ENCODE data around the gene NAA25.

Gene NAA25

DNA sequence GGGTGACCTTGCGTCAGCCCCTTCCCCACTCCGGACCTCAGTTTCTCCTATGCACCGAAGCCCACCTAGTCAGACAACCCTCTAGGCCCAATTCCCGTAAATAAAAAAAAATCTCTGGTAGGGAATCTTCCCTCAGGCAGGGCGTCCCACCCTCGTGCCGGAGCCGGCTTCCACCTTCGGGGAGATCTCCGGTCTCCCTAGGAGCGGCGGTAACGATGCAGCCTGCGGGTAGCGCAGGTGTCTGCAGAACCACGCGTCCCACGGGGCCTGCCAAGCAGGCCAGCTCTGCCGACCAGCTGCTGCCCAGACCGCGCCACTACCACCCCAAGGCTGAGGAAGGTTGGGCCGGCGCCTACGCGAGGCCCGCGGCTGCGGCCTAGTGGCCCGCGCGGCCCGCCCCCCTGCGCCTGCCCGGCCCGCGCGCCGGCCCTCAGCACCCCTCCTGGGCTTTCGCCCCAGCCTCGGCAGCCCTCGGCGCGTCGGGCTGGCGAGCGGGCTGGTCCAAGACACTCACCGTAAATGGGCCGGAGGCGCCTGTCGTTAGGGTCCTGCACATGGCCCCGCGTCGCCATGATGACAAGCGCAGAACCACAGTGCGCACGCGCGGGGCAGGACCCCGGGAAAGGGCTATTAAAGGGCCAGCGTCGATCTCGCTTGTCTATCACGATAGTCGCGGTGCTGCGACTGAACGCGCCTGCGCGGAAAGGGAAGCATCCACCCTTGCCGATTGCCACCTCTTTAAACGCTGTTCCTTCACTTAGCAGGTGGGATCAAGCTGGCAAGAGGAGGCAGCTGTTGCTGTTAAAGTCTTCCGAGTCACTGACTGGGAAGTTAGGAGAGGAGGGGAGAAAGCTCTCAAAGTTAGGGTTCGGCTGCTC is at the start of gene NAA25:
Gene NAA25, minus strand, starts transcription at position 582 of the 878 bp plus-strand sequence. Its CDS starts 10 bp downstream, at position 572.
- peak; percentile 93 for DNase-seq

DNA sequence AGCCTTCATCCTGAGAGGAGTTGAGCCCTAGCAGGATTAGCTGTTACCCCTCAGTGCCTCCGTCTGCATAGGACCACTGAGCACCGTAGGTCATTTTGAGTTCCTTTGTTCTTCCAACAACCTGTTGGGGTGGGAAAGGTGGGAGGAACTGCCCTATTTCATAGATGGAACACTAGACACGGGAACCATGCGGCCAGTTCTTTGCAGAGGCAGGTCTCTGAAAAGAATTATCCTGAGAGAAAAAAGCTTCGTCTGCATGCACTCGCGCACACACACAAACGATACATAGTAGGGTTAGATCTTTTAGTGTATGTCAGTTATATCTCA is 45.3 kb upstream of the NAA25 start:
- no peak for DNase-seq

DNA sequence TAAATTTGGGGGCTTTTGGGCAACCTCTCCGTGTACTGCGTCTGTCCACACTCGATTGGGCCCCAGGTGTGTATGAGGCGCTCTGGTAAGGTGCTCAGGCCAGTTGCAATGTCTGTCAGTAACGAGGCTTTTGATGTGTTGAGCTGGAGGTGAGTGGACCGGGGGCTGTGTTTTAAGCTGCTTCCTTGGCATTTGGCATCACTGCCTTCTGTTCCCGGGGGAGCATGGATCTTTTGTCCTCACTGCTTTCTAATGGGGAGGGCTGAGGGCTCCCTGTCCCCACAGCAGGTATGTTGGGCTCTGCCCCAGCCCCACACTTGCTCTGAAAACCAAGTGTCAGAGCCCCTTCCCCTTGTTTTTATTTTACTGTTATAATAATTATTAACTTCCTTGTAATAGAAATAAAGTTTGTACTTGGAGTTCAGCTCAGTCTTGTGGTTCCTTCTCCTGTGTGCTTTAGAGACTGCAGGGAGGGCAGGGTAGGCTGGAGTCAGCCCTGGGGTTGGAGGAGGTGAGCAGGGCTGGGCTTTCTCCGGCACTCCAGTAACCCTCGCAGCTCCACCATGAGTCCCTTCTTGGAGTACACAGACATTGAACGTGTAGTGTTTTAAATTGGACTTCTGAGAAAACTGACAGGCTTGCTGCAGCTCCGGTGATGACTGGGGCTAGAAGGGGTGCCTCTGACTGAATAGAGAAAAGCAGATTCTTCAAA is 44.8 kb upstream of the NAA25 start:
- no peak for DNase-seq

DNA sequence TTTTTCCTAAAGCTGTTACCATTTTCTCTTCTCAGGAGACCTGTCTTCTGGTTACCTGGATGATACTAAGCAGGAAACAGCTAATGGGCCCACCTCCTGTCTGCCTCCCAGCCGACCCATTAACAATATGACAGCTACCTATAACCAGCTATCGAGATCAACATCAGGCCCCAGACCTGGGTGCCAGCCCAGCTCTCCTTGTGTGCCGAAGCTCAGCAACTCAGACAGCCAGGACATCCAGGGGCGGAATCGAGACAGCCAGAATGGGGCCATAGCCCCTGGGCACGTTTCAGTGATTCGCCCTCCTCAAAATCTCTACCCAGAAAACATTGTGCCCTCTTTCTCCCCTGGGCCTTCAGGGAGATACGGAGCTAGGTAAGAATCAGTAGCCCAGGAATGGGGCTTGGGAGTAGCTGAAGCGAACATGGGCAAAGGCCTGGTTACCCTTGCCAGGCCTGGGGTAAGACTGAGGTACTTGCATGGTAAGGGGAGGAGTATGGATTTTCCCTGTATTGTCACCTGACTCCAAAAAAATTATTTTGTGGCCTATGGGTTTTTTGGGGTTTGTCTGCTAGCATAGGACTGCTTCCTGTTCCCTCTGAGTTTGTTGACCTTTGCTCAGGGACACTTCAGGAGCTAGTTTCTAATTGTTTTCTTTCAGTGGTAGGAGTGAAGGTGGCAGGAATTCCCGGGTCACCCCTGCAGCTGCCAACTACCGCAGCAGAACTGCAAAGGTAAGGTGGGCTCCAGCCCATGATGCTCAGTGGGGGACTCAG is 43.4 kb upstream of the NAA25 start:
- no peak for DNase-seq

DNA sequence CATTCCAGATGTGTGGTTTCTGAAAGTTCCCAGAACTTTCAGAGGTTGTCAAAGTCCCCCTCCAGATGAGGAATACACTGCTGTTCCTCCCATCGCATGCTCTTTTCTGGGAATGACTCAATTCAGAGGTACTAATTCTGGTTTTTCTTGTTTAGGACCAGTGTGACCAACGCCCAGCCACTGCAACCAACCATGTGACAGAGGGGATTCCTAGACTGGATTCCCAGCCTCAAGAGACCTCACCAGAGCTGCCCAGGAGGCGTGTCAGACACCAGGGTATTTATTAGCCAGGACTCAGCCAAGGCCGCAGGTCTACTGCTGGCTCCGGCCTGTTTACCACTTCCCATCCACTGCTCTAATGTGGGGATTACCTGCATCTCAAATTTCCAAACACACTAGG is 41.0 kb upstream of the NAA25 start:
- peak; percentile 66 for DNase-seq

DNA sequence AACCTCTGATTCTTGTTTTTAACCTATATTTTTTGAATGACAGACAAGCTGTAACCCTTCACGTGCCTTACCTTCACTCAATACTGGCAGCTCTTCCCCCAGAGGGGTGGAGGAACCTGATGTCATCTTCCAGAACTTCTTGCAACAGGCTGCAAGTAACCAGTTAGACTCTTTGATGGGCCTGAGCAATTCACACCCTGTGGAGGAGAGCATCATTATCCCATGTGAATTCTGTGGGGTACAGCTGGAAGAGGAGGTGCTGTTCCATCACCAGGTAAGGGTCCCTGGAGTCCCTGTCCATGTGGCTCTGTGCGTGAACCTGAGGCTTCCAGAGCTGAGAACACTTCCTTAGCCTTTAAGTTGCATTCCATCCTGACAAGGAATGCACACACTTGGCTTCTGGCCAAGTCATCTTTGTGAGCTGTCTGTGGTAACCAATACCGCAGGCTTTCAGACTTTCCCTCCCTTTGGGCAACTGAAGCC is 39.5 kb upstream of the NAA25 start:
- DNase-seq: no peak

DNA sequence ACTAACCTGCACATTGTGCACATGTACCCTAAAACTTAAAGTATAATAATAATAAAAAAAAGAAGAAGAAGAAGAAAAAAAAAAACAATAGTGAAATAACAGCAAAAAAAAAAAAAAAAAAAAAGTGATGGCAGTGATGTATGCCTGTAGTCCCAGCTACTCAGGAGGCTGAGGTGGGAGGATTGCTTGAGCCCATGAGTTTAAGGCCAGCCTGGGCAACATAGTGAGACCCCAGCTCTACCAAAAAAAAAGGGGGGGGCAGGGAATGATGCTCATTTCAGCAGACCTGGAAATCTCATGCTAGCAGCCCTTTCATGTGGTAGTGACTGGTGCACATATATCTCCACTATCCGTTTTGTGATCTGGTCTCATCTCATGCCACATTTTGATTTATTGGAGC is 37.5 kb upstream of the NAA25 start:
- DNase-seq: no peak

DNA sequence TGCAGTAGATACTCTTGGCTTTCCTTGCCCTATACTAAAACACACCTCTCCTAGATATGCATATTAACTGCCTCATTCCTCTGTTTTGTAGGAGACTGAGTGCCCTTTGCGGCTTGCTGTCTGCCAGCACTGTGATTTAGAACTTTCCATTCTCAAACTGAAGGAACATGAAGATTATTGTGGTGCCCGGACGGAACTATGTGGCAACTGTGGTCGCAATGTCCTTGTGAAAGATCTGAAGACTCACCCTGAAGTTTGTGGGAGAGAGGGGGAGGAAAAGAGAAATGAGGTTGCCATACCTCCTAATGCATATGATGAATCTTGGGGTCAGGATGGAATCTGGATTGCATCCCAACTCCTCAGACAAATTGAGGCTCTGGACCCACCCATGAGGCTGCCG is 32.1 kb upstream of the NAA25 start:
- DNase-seq: no peak

DNA sequence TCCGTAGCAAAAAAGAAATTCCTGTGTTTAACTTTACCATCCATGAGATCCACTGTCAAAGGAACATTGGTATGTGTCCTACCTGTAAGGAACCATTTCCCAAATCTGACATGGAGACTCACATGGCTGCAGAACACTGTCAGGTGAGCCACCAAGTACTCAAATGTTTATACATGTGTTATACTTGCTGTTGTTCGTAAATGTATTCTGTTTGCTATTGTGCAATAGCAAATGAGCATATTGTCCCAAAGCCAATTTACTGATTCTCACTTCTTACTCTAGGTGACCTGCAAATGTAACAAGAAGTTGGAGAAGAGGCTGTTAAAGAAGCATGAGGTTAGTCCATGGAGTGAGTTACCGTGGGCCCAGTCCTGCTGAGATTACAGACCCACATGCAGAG is 26.1 kb upstream of the NAA25 start:
- no peak for DNase-seq

DNA sequence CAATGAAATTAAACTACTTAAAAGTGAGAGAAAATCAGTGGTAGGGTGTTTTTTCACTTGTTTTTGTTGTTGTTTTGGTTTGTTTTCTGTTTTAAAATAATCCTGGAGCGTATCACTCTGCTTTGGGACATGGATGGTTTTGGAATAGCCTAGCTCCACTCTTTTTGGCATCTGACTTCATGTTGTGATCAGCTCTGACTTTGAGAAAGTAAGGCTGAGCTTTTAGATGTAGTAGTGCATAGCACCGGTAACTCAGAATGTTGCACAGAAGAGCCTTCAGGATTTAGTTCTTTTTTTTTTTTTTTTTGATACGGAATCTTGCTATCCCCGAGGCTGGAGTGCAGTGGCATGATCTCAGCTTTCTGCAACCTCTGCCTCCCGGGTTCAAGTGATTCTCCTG is 24.8 kb upstream of the NAA25 start:
- no peak for DNase-seq

DNA sequence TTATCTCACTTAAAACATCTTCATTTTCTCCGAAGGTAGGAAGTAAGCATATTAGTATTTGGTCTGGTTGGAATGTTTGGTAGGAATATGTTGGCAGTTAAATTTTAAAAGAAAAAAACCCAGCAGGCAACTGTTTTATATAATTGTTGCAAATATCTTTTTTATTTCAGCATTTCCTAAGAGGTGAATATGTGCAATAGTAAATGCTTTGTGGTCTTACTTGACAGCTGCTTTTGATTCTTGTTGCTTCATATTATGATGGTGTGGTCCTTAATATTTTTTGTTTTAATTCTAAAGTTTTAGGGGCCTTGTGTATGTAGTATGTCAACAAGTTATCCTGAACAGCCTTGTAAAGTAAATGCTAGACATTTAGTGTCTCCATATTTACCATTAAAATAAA is 23.1 kb upstream of the NAA25 start:
- DNase-seq: no peak

DNA sequence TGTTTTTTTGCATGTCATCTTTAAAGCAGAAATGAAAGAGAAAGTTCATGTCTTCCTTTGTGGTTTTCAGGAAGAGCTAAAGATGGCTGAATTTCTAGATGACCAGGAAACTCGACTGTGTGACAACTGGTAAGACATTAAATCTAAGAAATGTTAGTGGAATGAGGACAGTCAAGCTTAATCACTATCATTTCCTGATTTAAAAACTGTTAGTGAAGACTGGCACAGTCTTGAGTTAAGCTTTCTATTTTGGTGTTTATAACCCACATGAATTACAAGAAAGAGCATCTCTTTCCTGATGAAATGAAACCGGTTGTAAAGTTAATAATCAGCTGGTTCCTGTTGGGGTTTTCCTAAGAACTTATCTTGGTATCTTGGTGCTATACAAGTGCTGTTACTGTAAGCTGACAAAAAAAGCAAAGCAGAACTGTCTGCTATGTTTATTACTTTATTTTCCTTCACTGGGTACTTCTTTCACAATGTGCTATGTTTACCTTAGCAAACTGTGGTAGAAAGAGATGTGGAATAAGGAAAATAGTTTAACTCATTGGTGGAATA is 21.9 kb upstream of the NAA25 start:
- no peak for DNase-seq

DNA sequence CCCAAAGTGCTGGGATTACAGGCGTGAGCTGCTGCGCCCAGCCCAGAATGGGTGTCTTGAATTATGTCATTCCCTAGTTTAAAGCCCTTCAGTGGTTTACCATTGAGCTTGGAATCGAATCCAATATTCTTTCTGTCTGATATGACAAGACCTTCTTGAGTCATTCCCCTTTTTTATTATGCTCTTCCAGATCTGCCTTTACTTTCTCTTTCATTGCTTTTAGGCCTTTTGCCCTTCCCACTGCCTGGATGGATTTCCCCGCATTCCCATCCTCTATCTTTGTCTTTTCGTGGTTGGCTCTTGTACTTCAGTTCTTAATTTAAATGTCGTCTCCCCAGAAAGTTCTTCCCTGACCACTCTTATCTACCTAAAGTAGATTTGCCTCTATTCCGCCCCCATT is 18.3 kb upstream of the NAA25 start:
- no peak for DNase-seq

DNA sequence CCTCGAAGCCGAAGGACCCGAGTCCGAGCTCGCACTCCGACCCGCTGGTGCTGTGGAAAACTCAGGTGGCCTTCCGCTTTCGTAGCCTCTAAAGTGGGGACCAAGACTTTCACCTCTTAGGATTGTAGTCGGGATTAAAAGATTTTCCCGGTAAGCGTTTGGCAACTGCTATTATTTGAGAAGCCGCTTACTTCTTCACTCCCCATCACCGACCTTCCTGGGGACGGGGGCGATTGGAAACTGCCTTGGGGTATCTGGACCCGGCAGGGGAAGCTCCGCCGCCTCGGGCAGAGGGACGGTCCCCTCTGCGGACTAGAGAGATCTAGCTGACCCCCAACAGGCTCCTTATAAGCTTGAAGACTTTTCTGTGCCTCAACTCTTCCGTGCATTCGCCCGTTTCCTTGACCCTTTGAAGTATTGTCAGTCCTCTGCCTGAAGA is 17.4 kb upstream of the NAA25 start:
- DNase-seq: peak; percentile 50

DNA sequence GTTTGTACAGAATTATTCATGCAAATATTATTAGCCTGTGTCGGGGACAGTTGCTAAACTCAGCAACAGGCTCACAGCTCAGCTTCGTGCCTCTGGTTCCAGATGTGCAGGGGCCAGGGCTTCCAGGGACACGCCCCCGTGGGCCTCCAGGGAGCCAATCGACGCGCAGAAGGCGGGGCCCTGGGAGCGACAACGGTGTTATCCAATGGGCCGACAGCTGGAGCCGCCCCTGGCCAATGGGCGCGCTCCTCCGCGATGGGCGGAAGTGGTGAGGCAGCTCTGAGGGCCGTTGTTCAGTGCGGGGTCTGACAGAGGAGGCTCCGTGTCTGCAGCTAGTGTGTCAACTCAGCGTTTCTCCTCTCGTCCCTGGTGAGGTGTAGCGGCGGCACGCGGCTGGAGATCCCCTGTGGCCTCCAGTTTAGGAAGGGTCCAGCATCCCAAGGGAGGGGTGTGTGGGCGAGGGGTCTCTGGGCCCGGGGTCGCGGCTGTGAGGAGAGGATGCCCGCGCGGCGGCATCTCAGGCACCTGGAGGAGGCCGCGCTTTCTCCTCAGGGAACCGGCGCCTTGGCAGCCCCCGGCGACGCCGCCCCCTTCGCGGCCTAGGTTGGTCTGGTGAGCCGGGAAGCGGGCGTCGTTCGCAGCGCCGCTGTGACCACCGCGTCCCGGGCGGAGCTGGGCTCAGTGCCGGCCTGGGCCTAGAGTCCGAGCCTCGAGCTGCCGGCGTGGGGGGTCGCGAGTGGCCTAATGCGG is 16.8 kb upstream of the NAA25 start, which contains the start of gene TRAFD1:
Gene TRAFD1, plus strand, starts transcription at position 311 of the 750 bp plus-strand sequence. CDS start 4,963 bp downstream, outside the sequence.
- DNase-seq: peak; percentile 99

DNA sequence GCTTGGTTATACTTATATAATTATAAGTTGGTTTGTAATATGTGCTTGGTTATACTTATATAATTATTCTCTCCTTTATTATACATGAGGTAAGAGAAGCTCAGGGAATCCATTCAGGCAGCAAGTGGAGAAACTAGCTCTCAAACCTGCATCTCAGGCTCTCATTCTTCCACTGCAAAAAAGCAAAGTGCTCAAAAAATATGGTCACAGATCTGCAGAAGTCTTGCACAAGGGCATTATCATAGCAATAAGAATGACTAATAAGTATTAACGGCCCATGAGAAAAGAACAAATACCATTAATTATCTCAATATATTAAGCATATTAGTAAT is 16.3 kb upstream of the NAA25 start:
- DNase-seq: no peak

DNA sequence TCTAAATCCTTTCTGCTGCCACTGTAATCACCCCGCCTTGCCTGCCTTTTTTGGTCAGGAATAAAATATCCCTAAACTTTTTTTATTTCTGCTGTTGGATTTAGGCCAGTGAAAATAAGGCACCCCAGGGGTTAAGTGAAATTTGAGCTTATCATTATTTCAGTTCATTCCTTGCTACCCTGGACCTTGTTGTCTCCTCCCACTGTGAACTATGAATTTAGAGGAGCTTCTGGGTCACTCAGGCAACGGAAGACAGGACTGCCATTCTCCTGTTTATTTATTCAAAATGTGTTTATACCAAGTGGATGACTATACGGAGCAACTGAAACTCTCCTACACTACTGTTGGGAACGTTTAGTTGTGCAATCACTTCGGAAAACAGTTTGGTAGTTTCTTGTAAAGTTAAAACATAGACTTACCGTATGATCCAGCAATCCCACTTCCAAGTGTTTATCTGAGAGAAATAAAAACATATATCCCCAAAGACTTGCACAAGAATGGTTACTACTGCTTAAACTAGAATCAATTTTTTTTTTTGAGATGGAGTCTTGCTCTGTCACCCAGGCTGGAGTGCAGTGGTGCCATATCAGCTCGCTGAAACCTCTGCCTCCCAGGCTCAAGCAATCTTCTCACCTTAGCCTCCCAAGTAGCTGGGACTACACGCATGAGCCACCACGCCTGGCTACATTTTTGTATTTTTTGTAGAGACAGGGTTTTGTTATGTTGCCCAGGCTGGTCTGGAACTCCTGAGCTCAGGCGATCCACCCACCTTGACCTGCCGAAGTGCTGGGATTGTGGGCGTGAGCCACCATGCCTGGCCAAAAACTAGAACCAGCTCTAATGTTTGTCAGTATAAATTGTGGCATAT is 14.5 kb upstream of the NAA25 start:
- DNase-seq: no peak

DNA sequence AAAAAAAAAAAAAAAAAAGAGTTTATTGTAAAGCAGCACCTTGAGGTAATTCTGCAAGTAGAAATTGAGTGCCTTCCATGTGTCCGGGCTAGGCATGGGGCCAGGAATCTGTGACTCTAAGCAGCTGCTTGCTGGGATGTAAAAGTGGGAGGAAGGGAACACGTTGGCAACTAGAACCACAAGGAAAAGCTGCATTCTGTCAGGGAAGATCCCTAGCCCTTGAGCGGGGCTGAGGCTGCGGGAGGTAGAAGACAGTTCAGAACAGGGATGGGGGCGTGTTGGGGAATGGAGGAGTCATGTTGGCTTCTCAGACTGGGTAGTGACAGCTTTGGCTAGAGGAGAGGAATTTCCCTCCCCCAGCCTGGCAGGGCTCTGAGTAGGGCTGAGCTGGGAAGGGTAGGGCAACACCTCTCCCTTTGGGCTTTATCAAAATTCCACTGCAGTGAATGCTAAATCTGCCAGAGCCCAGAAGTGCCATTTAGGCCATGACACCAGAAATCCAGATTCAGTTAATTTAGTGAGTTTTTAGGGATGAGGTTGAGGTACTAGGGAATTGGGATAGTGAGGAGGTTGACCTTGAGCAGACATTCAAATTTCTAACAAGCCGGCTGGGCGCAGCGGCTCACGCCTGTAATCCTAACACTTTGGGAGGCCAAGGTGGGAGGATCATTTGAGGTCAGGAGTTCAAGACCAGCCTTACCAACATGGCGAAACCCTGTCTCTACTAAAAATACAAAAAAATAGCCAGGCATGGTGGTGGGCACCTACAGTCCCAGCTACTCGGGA is 13.4 kb upstream of the NAA25 start:
- no peak for DNase-seq

DNA sequence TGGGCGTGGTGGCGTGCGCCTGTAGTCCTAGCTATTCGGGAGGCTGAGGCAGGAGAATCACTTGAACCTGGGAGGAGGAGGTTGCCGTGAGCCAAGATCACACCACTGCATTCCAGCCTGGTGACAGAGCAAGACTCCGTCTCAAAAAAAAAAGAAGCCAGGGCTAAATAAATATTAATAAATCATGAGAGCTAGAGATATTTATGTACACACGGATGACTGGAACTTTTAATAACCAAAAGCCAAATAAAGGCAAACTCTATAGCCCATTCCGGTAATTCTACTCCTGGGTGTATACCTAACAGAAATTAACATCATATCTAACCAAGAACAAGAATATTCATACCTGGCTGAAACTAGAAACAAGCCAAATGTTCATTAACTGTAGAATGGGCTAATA is 9.1 kb upstream of the NAA25 start:
- DNase-seq: no peak

DNA sequence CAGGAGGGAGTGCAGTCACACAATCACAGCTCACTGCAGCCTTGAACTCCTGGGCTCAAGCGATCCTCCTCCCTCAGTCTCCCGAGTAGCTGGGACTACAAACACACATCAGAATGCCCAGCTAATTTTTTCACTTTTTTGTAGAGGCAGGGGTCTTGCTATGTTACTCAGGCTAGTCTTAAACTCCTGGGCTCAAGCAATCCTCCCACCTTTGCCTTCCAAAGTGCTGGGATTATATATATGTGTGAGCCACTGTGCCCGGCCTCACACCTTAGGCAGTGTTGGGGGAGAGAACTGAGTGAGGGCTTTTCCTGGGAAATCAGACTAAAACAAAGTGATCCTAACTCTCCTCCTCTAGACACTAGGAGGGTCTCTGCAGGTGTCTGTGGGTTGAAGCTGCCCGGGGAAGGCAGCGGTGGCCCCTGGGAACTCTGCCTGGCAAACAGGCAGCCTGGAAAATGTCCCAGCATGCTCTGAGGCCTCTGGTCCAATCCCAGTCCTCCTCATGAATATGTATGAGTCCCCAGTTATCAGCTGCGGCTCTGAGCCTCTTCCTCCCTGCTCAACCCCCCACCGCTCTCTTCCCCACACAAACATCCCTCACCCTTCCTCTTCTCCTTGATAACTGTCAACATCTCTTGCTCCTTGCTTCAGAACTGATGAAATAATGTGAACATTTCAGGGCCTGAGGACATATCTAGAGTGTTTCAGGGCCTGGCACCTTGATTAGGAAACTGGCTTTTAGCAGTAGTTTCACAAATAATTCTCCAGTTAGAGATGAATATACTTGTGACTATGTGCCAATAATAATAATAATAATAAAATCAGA is 7.9 kb upstream of the NAA25 start:
- DNase-seq: no peak

All from DMS53 (cell line).